Neural progenitor cell (in vitro differentiated cells): Measurements from ENCODE around the gene LAMP1.

Experiments
- CTCF ChIP-seq: fragments of 200-600 bp; sonication (generic); IDR thresholded peaks from 2 replicates; pipeline ENCODE4 v1.5.1; 2017; ENCODE audit warnings: antibody characterized with exemption, mild to moderate bottlenecking
- EZH2 ChIP-seq: fragments of 200-600 bp; sonication (generic); IDR thresholded peaks from 2 replicates; pipeline ENCODE4 v1.6.1; 2017; ENCODE audit warnings: antibody characterized with exemption, mild to moderate bottlenecking, moderate library complexity

GRCh38 chr13:113283904-113284303 lies 13.1 kb upstream of the LAMP1 start:
- TF ChIP-seq CTCF (no peak), EZH2 (no peak)
